OCI-LY3 (cell line): ENCODE measurements around the gene TRIM66.

ENCODE experiments used
- H2AFZ ChIP-seq: fragments of 200-600, 300-600 bp; shearing (Covaris generic); 2 replicates; pipeline ENCODE4 v1.6.0; 2014; ENCODE audit warnings: antibody characterized with exemption, low read depth, low read length
- H3K27ac ChIP-seq: fragments of 200-600, 300-600 bp; sonication (generic); 2 replicates; pipeline ENCODE4 v1.5.1; 2014; ENCODE audit warnings: mild to moderate bottlenecking, low read length, moderate library complexity, mixed read lengths
- H3K27me3 ChIP-seq: fragments of 200-600, 300-600 bp; sonication (generic); 2 replicates; pipeline ENCODE4 v1.6.1; 2014; ENCODE audit warnings: low read depth, low read length, mixed read lengths
- H3K36me3 ChIP-seq: fragments of 200-600, 300-600 bp; sonication (generic); replicated peaks from 2 replicates; pipeline ENCODE3; 2014; ENCODE audit warnings: low read depth, low read length, mixed read lengths
- H3K4me1 ChIP-seq: fragments of 300-600, 200-600 bp; sonication (generic); 2 replicates; pipeline ENCODE4 v1.6.1; 2014; ENCODE audit warnings: low read length, mixed read lengths
- H3K4me2 ChIP-seq: fragments of 200-600, 300-600 bp; sonication (generic); 2 replicates; pipeline ENCODE4 v1.6.1; 2014; ENCODE audit warnings: low read length, mixed read lengths
- H3K4me3 ChIP-seq: fragments of 300-600, 200-600 bp; sonication (generic); 2 replicates; pipeline ENCODE4 v1.5.1; 2014; ENCODE audit warnings: antibody characterized with exemption, mild to moderate bottlenecking, low read length, moderate library complexity
- H3K79me2 ChIP-seq: fragments of 300-600, 200-600 bp; shearing (Covaris generic); 2 replicates; pipeline ENCODE4 v1.6.1; 2014; ENCODE audit warnings: mild to moderate bottlenecking, low read length, mixed read lengths
- H3K9ac ChIP-seq: fragments of 300-600, 200-600 bp; shearing (Covaris generic); 2 replicates; pipeline ENCODE4 v1.6.0; 2014; ENCODE audit warnings: mild to moderate bottlenecking, low read length, moderate library complexity
- H3K9me3 ChIP-seq: fragments of 200-600, 300-600 bp; shearing (Covaris generic); 2 replicates; pipeline ENCODE4 v1.6.1; 2014; ENCODE audit warnings: low read length, mixed read lengths; ENCODE audit not compliant: insufficient read depth
- H4K20me1 ChIP-seq: fragments of 200-600, 300-600 bp; sonication (generic); 2 replicates; pipeline ENCODE4 v1.6.1; 2016; ENCODE audit warnings: low read length, mixed read lengths; ENCODE audit not compliant: insufficient read depth
- EZH2phosphoT487 ChIP-seq: fragments of 200-600 bp; shearing (Covaris generic); IDR thresholded peaks from 2 replicates; pipeline ENCODE4 v1.6.1; 2018; ENCODE audit warnings: antibody characterized with exemption, mixed run types, low read depth
- TF ChIP-seq, protein P1 (sequence below): fragments of 200-600, 300-600 bp; sonication (generic); IDR thresholded peaks from 2 replicates; pipeline ENCODE4 v1.5.1; 2014; ENCODE audit warnings: antibody characterized with exemption, low read length, low read depth

TRIM66 gene

GRCh38 chr11:8573777-8574176 is 108.7 kb downstream of the TRIM66 start:
- Histone ChIP-seq H3K9me3 (peaks cover under 1% of the 10 kb centered on the region; the same call in 1 of the 2 replicates), H3K79me2 (peaks cover 8% of the 10 kb centered on the region), H3K27ac (no peak overlapping the region), H2AFZ (no peak overlapping the region), H3K4me2 (no peak overlapping the region), H3K4me1 (no peaks in the 10 kb centered on the region), H4K20me1 (no peaks in the 10 kb centered on the region; the same call in 1 of the 2 replicates), H3K4me3 (no peak overlapping the region), H3K9ac (no peak overlapping the region), H3K36me3 (peaks cover 7% of the 10 kb centered on the region), H3K27me3 (no peaks in the 10 kb centered on the region)
- TF ChIP-seq, protein P1, sequence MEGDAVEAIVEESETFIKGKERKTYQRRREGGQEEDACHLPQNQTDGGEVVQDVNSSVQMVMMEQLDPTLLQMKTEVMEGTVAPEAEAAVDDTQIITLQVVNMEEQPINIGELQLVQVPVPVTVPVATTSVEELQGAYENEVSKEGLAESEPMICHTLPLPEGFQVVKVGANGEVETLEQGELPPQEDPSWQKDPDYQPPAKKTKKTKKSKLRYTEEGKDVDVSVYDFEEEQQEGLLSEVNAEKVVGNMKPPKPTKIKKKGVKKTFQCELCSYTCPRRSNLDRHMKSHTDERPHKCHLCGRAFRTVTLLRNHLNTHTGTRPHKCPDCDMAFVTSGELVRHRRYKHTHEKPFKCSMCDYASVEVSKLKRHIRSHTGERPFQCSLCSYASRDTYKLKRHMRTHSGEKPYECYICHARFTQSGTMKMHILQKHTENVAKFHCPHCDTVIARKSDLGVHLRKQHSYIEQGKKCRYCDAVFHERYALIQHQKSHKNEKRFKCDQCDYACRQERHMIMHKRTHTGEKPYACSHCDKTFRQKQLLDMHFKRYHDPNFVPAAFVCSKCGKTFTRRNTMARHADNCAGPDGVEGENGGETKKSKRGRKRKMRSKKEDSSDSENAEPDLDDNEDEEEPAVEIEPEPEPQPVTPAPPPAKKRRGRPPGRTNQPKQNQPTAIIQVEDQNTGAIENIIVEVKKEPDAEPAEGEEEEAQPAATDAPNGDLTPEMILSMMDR, result no peak
- no peak for TF ChIP-seq EZH2phosphoT487

DNA sequence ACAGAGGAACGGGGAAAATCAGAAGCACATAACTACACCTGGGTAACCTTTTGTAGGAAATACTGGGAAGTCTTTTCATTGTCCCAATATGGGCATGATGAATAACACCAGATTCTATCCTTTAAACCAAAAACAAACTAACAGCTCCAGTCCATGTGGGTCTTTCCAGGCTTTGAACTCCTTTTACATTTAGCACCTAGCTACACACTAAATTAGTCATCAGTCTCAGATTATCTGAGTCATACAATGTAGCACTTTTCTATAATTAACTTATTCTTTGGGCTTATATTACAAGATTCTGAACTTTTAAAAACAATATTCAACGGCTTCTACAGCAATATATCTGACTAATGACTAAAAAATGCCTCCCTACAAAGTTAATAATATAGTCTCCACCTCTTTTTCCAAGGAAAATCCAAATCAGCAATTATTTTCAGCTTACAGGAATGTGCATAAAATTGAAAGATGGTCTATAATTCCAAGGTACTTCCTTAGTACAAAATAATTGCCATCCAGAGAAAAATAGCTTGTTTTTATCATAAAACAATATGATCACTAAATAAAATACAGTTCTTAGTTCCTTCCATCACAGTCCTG is 114.8 kb downstream of the TRIM66 start:
- Histone ChIP-seq H3K79me2 (peaks cover 4% of the 10 kb centered on the region), H3K4me3 (no peak overlapping the region), H2AFZ (no peak overlapping the region), H3K27ac (no peak overlapping the region), H4K20me1 (peaks cover 3% of the 10 kb centered on the region; the same call in 1 of the 2 replicates), H3K9ac (no peak overlapping the region), H3K4me2 (peak overlapping the region; percentile 37), H3K27me3 (no peaks in the 10 kb centered on the region), H3K9me3 (no peaks in the 10 kb centered on the region), H3K36me3 (no peaks in the 10 kb centered on the region), H3K4me1 (peaks cover 25% of the 10 kb centered on the region)
- TF ChIP-seq EZH2phosphoT487, result no peak
- TF ChIP-seq, protein P1, result no peak

- Histone ChIP-seq H3K27ac (no peak overlapping the region), H2AFZ (no peak overlapping the region), H3K9ac (no peak overlapping the region), H3K36me3 (peaks cover 3% of the 10 kb centered on the region), H4K20me1 (peaks cover 3% of the 10 kb centered on the region; the same call in 1 of the 2 replicates), H3K9me3 (no peaks in the 10 kb centered on the region), H3K4me3 (no peak overlapping the region), H3K4me2 (no peak overlapping the region), H3K4me1 (peaks cover 25% of the 10 kb centered on the region), H3K27me3 (no peaks in the 10 kb centered on the region), H3K79me2 (no peaks in the 10 kb centered on the region; the same call in 1 of the 2 replicates)
- TF ChIP-seq EZH2phosphoT487, result no peak
- TF ChIP-seq, protein P1, result peak; percentile 77
Measured at GRCh38 chr11:8566613-8567210, 115.8 kb downstream of the TRIM66 start.

DNA sequence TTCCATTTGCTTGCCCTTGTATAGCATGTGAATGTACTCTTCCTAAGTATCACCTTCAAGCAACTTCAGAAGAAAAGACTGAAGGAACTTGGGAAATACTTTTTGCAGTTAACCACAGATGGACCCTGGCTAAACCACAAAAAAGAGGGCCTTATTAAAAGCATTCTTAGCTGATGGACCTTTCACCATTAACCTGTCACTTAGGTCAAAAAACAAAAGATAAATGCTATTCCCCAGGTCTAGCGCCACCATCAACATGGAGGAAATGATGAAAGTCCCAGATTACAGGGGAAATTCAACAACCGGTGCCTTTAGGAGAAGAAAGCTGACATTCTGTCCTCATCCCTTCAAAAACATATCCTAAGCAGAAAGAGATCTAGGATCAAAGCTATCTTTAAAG is 117.9 kb downstream of the TRIM66 start:
- Histone ChIP-seq H3K4me1 (peaks cover 25% of the 10 kb centered on the region), H3K4me3 (no peak overlapping the region), H3K36me3 (peaks cover 5% of the 10 kb centered on the region), H3K9me3 (no peaks in the 10 kb centered on the region), H4K20me1 (0 out of 2 replicates have a peak, but pooled peaks cover 3% of the 10 kb centered on the region), H3K4me2 (0 out of 2 replicates have a peak overlapping the region, but pooled peaks have one; percentile 12), H3K9ac (no peak overlapping the region), H3K27ac (no peak overlapping the region), H3K79me2 (no peaks in the 10 kb centered on the region; the same call in 1 of the 2 replicates), H3K27me3 (no peaks in the 10 kb centered on the region), H2AFZ (no peak overlapping the region)
- TF ChIP-seq, protein P1, result peak; percentile 37
- no peak for TF ChIP-seq EZH2phosphoT487
